Neuronal stem cell (in vitro differentiated cells): ENCODE data around the gene LRIT2. TPM values are rescaled to one million over a fixed set of nuclear protein-coding genes. Genes with fewer than 3 reads are reported as not detected.

Experiments used
- DNase-seq: peaks from one replicate; pipeline ENCODE4 v3.0.0-alpha.2; 2013; ENCODE audit warnings: low spot score
- H2AFZ ChIP-seq: one replicate; pipeline ENCODE4 v1.6.1; 2013; ENCODE audit warnings: mild to moderate bottlenecking, low read length, inconsistent platforms
- H2AK5ac ChIP-seq: 2 replicates; pipeline ENCODE4 v1.6.1; 2013; ENCODE audit warnings: low read depth, mild to moderate bottlenecking, inconsistent platforms, low read length, moderate library complexity, mixed read lengths
- H2BK120ac ChIP-seq: 2 replicates; pipeline ENCODE4 v1.6.1; 2013; ENCODE audit warnings: low read depth, mild to moderate bottlenecking, inconsistent platforms, low read length, moderate library complexity, mixed read lengths
- H2BK12ac ChIP-seq: one replicate; pipeline ENCODE4 v1.6.1; 2013; ENCODE audit warnings: low read length, inconsistent platforms
- H2BK15ac ChIP-seq: 2 replicates; pipeline ENCODE4 v1.6.1; 2013; ENCODE audit warnings: mild to moderate bottlenecking, low read length, inconsistent platforms, mixed read lengths
- H2BK5ac ChIP-seq: one replicate; pipeline ENCODE4 v1.6.1; 2013; ENCODE audit warnings: inconsistent platforms, mild to moderate bottlenecking, low read length, moderate library complexity
- H3K14ac ChIP-seq: one replicate; pipeline ENCODE4 v1.6.1; 2013; ENCODE audit warnings: low read length, inconsistent platforms
- H3K18ac ChIP-seq: 2 replicates; pipeline ENCODE4 v1.6.1; 2013; ENCODE audit warnings: low read length, inconsistent platforms
- H3K23ac ChIP-seq: 2 replicates; pipeline ENCODE4 v1.6.1; 2013; ENCODE audit warnings: low read depth, mild to moderate bottlenecking, mixed read lengths, low read length, inconsistent platforms; ENCODE audit not compliant: poor library complexity
- H3K27ac ChIP-seq: replicated peaks from 3 replicates; pipeline ENCODE4 v1.5.1; 2013; ENCODE audit warnings: low read length, inconsistent platforms
- H3K27me3 ChIP-seq, 3 experiments: 2 replicates each; pipeline ENCODE4 v1.6.1; 2013; ENCODE audit warnings: low read length in 3 of 3, mild to moderate bottlenecking in 2 of 3, inconsistent platforms in 1 of 3, low read depth in 1 of 3, mixed read lengths in 1 of 3, moderate library complexity in 1 of 3; ENCODE audit not compliant: control insufficient read depth in 3 of 3, insufficient read depth in 3 of 3
- H3K36me3 ChIP-seq, 2 donors: replicated peaks in 1 of 2; 2 replicates each; pipeline ENCODE4 v1.6.1; 2013; ENCODE audit warnings: low read length in 2 of 2; ENCODE audit not compliant: control insufficient read depth in 2 of 2, insufficient read depth in 2 of 2
- H3K4ac ChIP-seq: 2 replicates; pipeline ENCODE4 v1.6.1; 2013; ENCODE audit warnings: inconsistent platforms, mild to moderate bottlenecking, low read length, moderate library complexity
- H3K4me1 ChIP-seq, 2 donors: 1 replicate in 1 of 2; 2 replicates in 1 of 2; pipeline ENCODE4 v1.6.1; 2013; ENCODE audit warnings: low read length in 2 of 2, low read depth in 1 of 2; ENCODE audit not compliant: control insufficient read depth in 2 of 2, insufficient read depth in 1 of 2
- H3K4me2 ChIP-seq: one replicate; pipeline ENCODE4 v1.6.1; 2013; ENCODE audit warnings: mild to moderate bottlenecking, low read length, inconsistent platforms; ENCODE audit not compliant: insufficient read depth, poor library complexity, severe bottlenecking
- H3K4me3 ChIP-seq, 2 donors: 2 replicates each; pipeline ENCODE4 v1.5.1; 2013; ENCODE audit warnings: low read length in 2 of 2, mild to moderate bottlenecking in 2 of 2, inconsistent platforms in 1 of 2, moderate library complexity in 1 of 2
- H3K79me1 ChIP-seq: one replicate; pipeline ENCODE4 v1.6.1; 2013; ENCODE audit warnings: low read depth, mild to moderate bottlenecking, inconsistent platforms, low read length, moderate library complexity
- H3K9ac ChIP-seq: one replicate; pipeline ENCODE4 v1.6.1; 2013; ENCODE audit warnings: mild to moderate bottlenecking, low read depth, low read length, inconsistent platforms; ENCODE audit not compliant: poor library complexity
- H3K9me3 ChIP-seq, 2 donors: replicated peaks in 1 of 2; 2 replicates each; pipeline versions ENCODE3 to v1.6.1; 2013; ENCODE audit warnings: low read length in 2 of 2, mild to moderate bottlenecking in 2 of 2, inconsistent platforms in 1 of 2, low read depth in 1 of 2, mixed read lengths in 1 of 2, moderate library complexity in 1 of 2; ENCODE audit not compliant: control insufficient read depth in 2 of 2, insufficient read depth in 1 of 2
- H4K8ac ChIP-seq: one replicate; pipeline ENCODE4 v1.6.1; 2013; ENCODE audit warnings: low read depth, mild to moderate bottlenecking, inconsistent platforms, low read length, moderate library complexity
- H4K91ac ChIP-seq: one replicate; pipeline ENCODE4 v1.6.1; 2013; ENCODE audit warnings: low read length, low read depth, mild to moderate bottlenecking, inconsistent platforms; ENCODE audit not compliant: poor library complexity
- WGBS, 2 donors: extraction: QIAGEN DNeasy Blood & Tissue Kit; methylation state at CpG; one replicate each; pipeline ENCODE4 v1.1.7; 2013; ENCODE audit warnings: missing lambda C conversion rate in 2 of 2, mixed read lengths in 1 of 2; ENCODE audit not compliant: insufficient read length in 2 of 2, insufficient replicate concordance in 1 of 2; ENCODE audit errors: extremely low coverage in 2 of 2; 5-methylcytosine and 5-hydroxymethylcytosine counted together
- polyA plus RNA-seq, 2 experiments: library from polyadenylated mRNA; stranded (reverse); fragments of 200-250 nt; gene quantifications; one replicate each; pipeline ENCODE4 v1.2.3, GENCODE V29; 2013

The LRIT2 gene
- not detected for polyA plus RNA-seq (2013, experiment 1 of 2)
- polyA plus RNA-seq (2013, experiment 2 of 2): not detected

GRCh38 chr10:84225427-84226173 is at the start of gene LRIT2:
Gene LRIT2 (minus strand): TSS chr10:84225544. CDS start chr10:84225520, 24 bp downstream.
- no peak within 1 kb of the TSS for H3K27ac ChIP-seq
- H3K4me3 ChIP-seq: no peak within 1 kb of the TSS
- H3K4me2 ChIP-seq: no peak within 1 kb of the TSS
- no CpG with 5 or more reads among the region's 6 CpGs for WGBS, 2 donors
- no peak within 1 kb of the TSS for H2BK12ac ChIP-seq
- no peak within 1 kb of the TSS for H3K4ac ChIP-seq
- H2AK5ac ChIP-seq: no peak within 1 kb of the TSS
- no peaks in the 10 kb centered on the region for H3K36me3 ChIP-seq
- H3K9ac ChIP-seq: no peak within 1 kb of the TSS
- H3K9me3 ChIP-seq: no peaks in the 10 kb centered on the region
- H3K4me1 ChIP-seq: no peaks in the 10 kb centered on the region
- H4K8ac ChIP-seq: no peak within 1 kb of the TSS
- H2AFZ ChIP-seq: no peak within 1 kb of the TSS
- no peak within 1 kb of the TSS for H2BK120ac ChIP-seq
- H3K18ac ChIP-seq: no peak within 1 kb of the TSS
- no peaks in the 10 kb centered on the region for H3K27me3 ChIP-seq
- H2BK5ac ChIP-seq: no peak within 1 kb of the TSS
- H3K79me1 ChIP-seq: no peaks in the 10 kb centered on the region
- no peak for DNase-seq
- H3K14ac ChIP-seq: no peak within 1 kb of the TSS
- H3K23ac ChIP-seq: no peak within 1 kb of the TSS
- no peak within 1 kb of the TSS for H2BK15ac ChIP-seq
- no peak within 1 kb of the TSS for H4K91ac ChIP-seq

GRCh38 chr10:84270708-84271107 is 45.4 kb upstream of the LRIT2 start:
- H2BK12ac ChIP-seq: no peak overlapping the region
- no peak overlapping the region for H3K4me2 ChIP-seq
- WGBS, 2 donors: no CpG with 5 or more reads among the region's 1 CpG
- no peaks in the 10 kb centered on the region for H3K9me3 ChIP-seq
- no peak overlapping the region for H2AFZ ChIP-seq
- no peak overlapping the region for H3K14ac ChIP-seq
- DNase-seq: no peak
- no peak overlapping the region for H2BK120ac ChIP-seq
- peaks cover 0 to 8% (median 0%) of the 10 kb centered on the region in 3 experiments for H3K27me3 ChIP-seq
- no peak overlapping the region for H3K23ac ChIP-seq
- H3K9ac ChIP-seq: no peak overlapping the region
- no peak overlapping the region for H4K8ac ChIP-seq
- H4K91ac ChIP-seq: no peak overlapping the region
- no peak overlapping the region for H3K18ac ChIP-seq
- H3K27ac ChIP-seq: no peak overlapping the region
- H3K4me3 ChIP-seq: no peak overlapping the region
- H3K4ac ChIP-seq: no peak overlapping the region
- H3K36me3 ChIP-seq: no peaks in the 10 kb centered on the region
- H2BK15ac ChIP-seq: no peak overlapping the region
- H2AK5ac ChIP-seq: no peak overlapping the region
- H3K79me1 ChIP-seq: no peaks in the 10 kb centered on the region
- H2BK5ac ChIP-seq: no peak overlapping the region
- peaks cover 1 to 3% of the 10 kb centered on the region in 2 donors for H3K4me1 ChIP-seq

DNA sequence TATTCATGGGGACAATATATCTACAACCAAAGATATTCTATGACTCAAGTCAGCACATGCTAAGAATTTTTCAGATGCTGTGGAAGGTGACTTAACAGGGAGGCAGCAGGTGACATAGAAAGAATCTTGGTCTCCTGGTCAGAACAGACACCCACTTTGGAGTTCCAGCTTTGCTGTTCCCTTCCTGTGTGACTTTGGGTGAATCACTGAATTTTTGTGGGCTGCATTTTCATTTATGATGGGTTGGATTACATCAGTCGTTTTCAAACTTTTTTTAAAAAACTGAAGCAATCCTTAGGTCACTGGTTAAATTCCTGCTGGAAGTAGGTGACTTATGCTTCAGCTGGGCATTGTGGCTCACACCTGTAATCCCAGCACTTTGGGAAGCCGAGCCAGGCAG is 44.4 kb upstream of the LRIT2 start:
- DNase-seq: no peak

DNA sequence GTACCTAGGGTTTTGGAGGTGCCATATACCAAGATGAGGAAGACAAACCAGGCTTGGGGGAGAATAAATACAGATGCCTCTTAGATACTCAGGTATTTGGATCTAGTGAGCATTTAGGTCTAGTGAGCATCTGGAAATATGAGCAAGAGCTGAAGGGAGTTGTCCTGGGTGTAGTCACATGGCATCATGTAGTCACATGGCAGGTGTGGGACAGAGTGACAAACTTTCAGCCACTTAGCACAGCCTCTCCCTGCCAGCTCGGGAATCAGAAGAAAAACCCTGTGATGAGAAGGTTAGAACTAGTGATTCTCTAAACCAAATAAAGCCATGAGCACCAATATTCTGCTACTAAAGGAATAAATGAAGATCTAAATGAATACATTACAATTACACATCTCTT is 43.8 kb upstream of the LRIT2 start:
- Histone ChIP-seq H2BK5ac (no peak overlapping the region), H2AFZ (no peak overlapping the region), H3K9ac (no peak overlapping the region), H3K36me3 (no peaks in the 10 kb centered on the region), H3K79me1 (no peaks in the 10 kb centered on the region), H3K23ac (no peak overlapping the region), H3K4ac (no peak overlapping the region), H3K14ac (no peak overlapping the region), H3K4me1 (peaks cover 1 to 6% of the 10 kb centered on the region in 2 donors), H3K18ac (no peak overlapping the region), H4K91ac (no peak overlapping the region), H3K4me2 (no peak overlapping the region), H3K27ac (no peak overlapping the region), H3K4me3 (no peak overlapping the region), H2AK5ac (no peak overlapping the region), H2BK12ac (no peak overlapping the region), H4K8ac (no peak overlapping the region), H3K27me3 (peaks cover 0 to 12% (median 0%) of the 10 kb centered on the region in 3 experiments), H2BK15ac (no peak overlapping the region), H3K9me3 (no peaks in the 10 kb centered on the region), H2BK120ac (no peak overlapping the region)
- WGBS, 2 donors: no CpG with 5 or more reads among the region's 1 CpG
- no peak for DNase-seq

More for the DNA sequence above, 44.4 kb upstream of the LRIT2 start:
- no CpG with 5 or more reads among the region's 2 CpGs for WGBS, 2 donors
- Histone ChIP-seq H3K4me1 (peaks cover 1 to 6% of the 10 kb centered on the region in 2 donors), H2BK5ac (no peak overlapping the region), H3K23ac (no peak overlapping the region), H2BK120ac (no peak overlapping the region), H3K36me3 (no peaks in the 10 kb centered on the region), H3K4me2 (no peak overlapping the region), H3K18ac (no peak overlapping the region), H3K27ac (no peak overlapping the region), H2AFZ (no peak overlapping the region), H3K9me3 (no peaks in the 10 kb centered on the region), H3K79me1 (no peaks in the 10 kb centered on the region), H2BK12ac (no peak overlapping the region), H4K91ac (no peak overlapping the region), H3K4ac (no peak overlapping the region), H2BK15ac (no peak overlapping the region), H3K27me3 (peaks cover 0 to 12% (median 0%) of the 10 kb centered on the region in 3 experiments), H2AK5ac (no peak overlapping the region), H3K4me3 (no peak overlapping the region), H4K8ac (no peak overlapping the region), H3K14ac (no peak overlapping the region), H3K9ac (no peak overlapping the region)
